HEK293 (cell line): ENCODE measurements around the gene SORL1.

Source experiments
- CTCF ChIA-PET: fragments of 350-600 bp; formaldehyde crosslinking; extraction: SDS; loops from one replicate; lab custom pipeline; 2021; ENCODE audit warnings: antibody characterized with exemption; lab: Yijun Ruan, JAX
- POLR2A ChIA-PET: fragments of 300-600 bp; formaldehyde crosslinking; extraction: SDS; loops from one replicate; lab custom pipeline; 2020; ENCODE audit warnings: antibody characterized with exemption, inconsistent platforms; lab: Yijun Ruan, JAX
- H3K27ac ChIP-seq: fragments of 200-500 bp; sonication (Bioruptor generic); 2 replicates; pipeline ENCODE4 v1.5.1; 2014; ENCODE audit warnings: low read depth, low read length, control low read depth, inconsistent platforms; ENCODE audit errors: extremely low read depth
- H3K36me3 ChIP-seq, 2 experiments: fragments of 200-500 bp in 1 of 2; sonication (Bioruptor generic) in 1 of 2; 1 replicate in 1 of 2; 2 replicates in 1 of 2; pipeline ENCODE4 v1.5.1; 2014 to 2017; ENCODE audit warnings: inconsistent platforms in 2 of 2, low read length in 2 of 2; ENCODE audit not compliant: control insufficient read depth in 2 of 2, insufficient read depth in 1 of 2
- H3K4me1 ChIP-seq: fragments of 200-500 bp; sonication (Bioruptor generic); 2 replicates; pipeline ENCODE4 v1.5.1; 2014; ENCODE audit warnings: mild to moderate bottlenecking, low read length, inconsistent platforms; ENCODE audit not compliant: control insufficient read depth, insufficient read depth
- H3K4me3 ChIP-seq: 2 replicates; pipeline ENCODE4 v1.5.1; 2011; ENCODE audit warnings: low read depth, mild to moderate bottlenecking, control low read depth, low read length, moderate library complexity
- H3K9me3 ChIP-seq: fragments of 200-500 bp; sonication (Bioruptor generic); 2 replicates; pipeline ENCODE4 v1.5.1; 2014; ENCODE audit warnings: low read depth, low read length, inconsistent platforms; ENCODE audit not compliant: control insufficient read depth, insufficient read depth
- KLF7 ChIP-seq: fragments of 450-650 bp; formaldehyde crosslinking; IDR thresholded peaks from 2 replicates; pipeline ENCODE4 v1.5.1; 2016; ENCODE audit warnings: missing biosample characterization, missing genetic modification characterization, borderline replicate concordance
- RBAK ChIP-seq: fragments of 450-650 bp; formaldehyde crosslinking; IDR thresholded peaks from 2 replicates; pipeline ENCODE4 v1.5.1; 2016; ENCODE audit warnings: missing biosample characterization, missing genetic modification characterization
- REPIN1 ChIP-seq: fragments of 450-650 bp; formaldehyde crosslinking; IDR thresholded peaks from 2 replicates; pipeline ENCODE4 v1.5.1; 2017; ENCODE audit warnings: missing biosample characterization, missing genetic modification characterization, low read depth
- SCRT2 ChIP-seq: fragments of 450-650 bp; formaldehyde crosslinking; IDR thresholded peaks from 2 replicates; pipeline ENCODE4 v1.5.1; 2016; ENCODE audit warnings: missing biosample characterization, missing genetic modification characterization
- SETDB1 ChIP-seq: IDR thresholded peaks from one replicate; pipeline ENCODE4 v1.6.1; 2017; ENCODE audit warnings: mild to moderate bottlenecking, low read length, moderate library complexity, mixed read lengths; ENCODE audit not compliant: insufficient read length
- YY2 ChIP-seq: fragments of 450-650 bp; formaldehyde crosslinking; IDR thresholded peaks from 2 replicates; pipeline ENCODE4 v1.5.1; 2016; ENCODE audit warnings: missing biosample characterization, missing genetic modification characterization
- ZBTB49 ChIP-seq: fragments of 450-650 bp; formaldehyde crosslinking; IDR thresholded peaks from 2 replicates; pipeline ENCODE4 v1.5.1; 2016; ENCODE audit warnings: missing biosample characterization, missing genetic modification characterization, low read depth
- ZEB2 ChIP-seq: fragments of 450-650 bp; formaldehyde crosslinking; IDR thresholded peaks from 2 replicates; pipeline ENCODE4 v1.5.1; 2016; ENCODE audit warnings: missing biosample characterization, missing genetic modification characterization
- ZFP41 ChIP-seq: fragments of 450-650 bp; formaldehyde crosslinking; IDR thresholded peaks from 2 replicates; pipeline ENCODE4 v1.5.1; 2016; ENCODE audit warnings: missing biosample characterization, missing genetic modification characterization, borderline replicate concordance
- ZNF121 ChIP-seq: fragments of 450-650 bp; formaldehyde crosslinking; IDR thresholded peaks from 2 replicates; pipeline ENCODE4 v1.5.1; 2016; ENCODE audit warnings: missing biosample characterization, missing genetic modification characterization
- ZNF202 ChIP-seq: fragments of 450-650 bp; formaldehyde crosslinking; IDR thresholded peaks from 2 replicates; pipeline ENCODE4 v1.5.1; 2016; ENCODE audit warnings: missing biosample characterization, missing genetic modification characterization, borderline replicate concordance
- ZNF223 ChIP-seq: fragments of 450-650 bp; formaldehyde crosslinking; IDR thresholded peaks from 2 replicates; pipeline ENCODE4 v1.5.1; 2016; ENCODE audit warnings: missing biosample characterization, missing genetic modification characterization
- ZNF239 ChIP-seq: fragments of 450-650 bp; formaldehyde crosslinking; IDR thresholded peaks from 2 replicates; pipeline ENCODE4 v1.5.1; 2016; ENCODE audit warnings: missing biosample characterization, missing genetic modification characterization
- ZNF302 ChIP-seq: fragments of 450-650 bp; formaldehyde crosslinking; IDR thresholded peaks from 2 replicates; pipeline ENCODE4 v1.5.1; 2016; ENCODE audit warnings: missing biosample characterization, missing genetic modification characterization, low read depth
- ZNF391 ChIP-seq: fragments of 450-650 bp; formaldehyde crosslinking; IDR thresholded peaks from 2 replicates; pipeline ENCODE4 v1.5.1; 2016; ENCODE audit warnings: low read depth, missing biosample characterization, missing genetic modification characterization, borderline replicate concordance
- ZNF416 ChIP-seq: fragments of 450-650 bp; formaldehyde crosslinking; IDR thresholded peaks from 2 replicates; pipeline ENCODE4 v1.5.1; 2016; ENCODE audit warnings: missing biosample characterization, missing genetic modification characterization
- ZNF600 ChIP-seq: fragments of 450-650 bp; formaldehyde crosslinking; IDR thresholded peaks from 2 replicates; pipeline ENCODE4 v1.5.1; 2016; ENCODE audit warnings: missing biosample characterization, missing genetic modification characterization
- ZNF626 ChIP-seq: fragments of 450-650 bp; sonication (Bioruptor Pico); formaldehyde crosslinking; IDR thresholded peaks from 2 replicates; pipeline ENCODE4 v1.5.1; 2018; ENCODE audit warnings: missing biosample characterization, missing genetic modification characterization, inconsistent platforms
- ZNF777 ChIP-seq: fragments of 450-650 bp; formaldehyde crosslinking; IDR thresholded peaks from 2 replicates; pipeline ENCODE4 v1.5.1; 2017; ENCODE audit warnings: missing biosample characterization, missing genetic modification characterization, borderline replicate concordance
- ZNF830 ChIP-seq: fragments of 450-650 bp; IDR thresholded peaks from 2 replicates; pipeline ENCODE4 v1.5.0; 2018; ENCODE audit warnings: missing biosample characterization, missing genetic modification characterization, low read depth, mild to moderate bottlenecking, moderate library complexity
- TF ChIP-seq, protein P1 (sequence below): fragments of 450-650 bp; formaldehyde crosslinking; IDR thresholded peaks from 2 replicates; pipeline ENCODE4 v1.5.1; 2016; ENCODE audit warnings: missing biosample characterization, missing genetic modification characterization

SORL1 gene

GRCh38 chr11:121664144-121664543 is 212.0 kb downstream of the SORL1 start:
- Histone ChIP-seq H3K27ac (no peak overlapping the region), H3K4me1 (no peaks in the 10 kb centered on the region), H3K9me3 (no peaks in the 10 kb centered on the region), H3K36me3 (no peaks in the 10 kb centered on the region), H3K4me3 (no peak overlapping the region)
- CTCF ChIA-PET, result interaction anchor here (0.6 kb wide), 1 partner anchor 539 kb away, joined by 3 read pairs; no protein-coding TSS in a partner anchor
- TF ChIP-seq ZNF626 (tag by site-specific recombination) (no peak), ZNF777 (no peak), ZNF121 (tag by site-specific recombination) (no peak), ZNF391 (tag by site-specific recombination) (no peak), KLF7 (tag by site-specific recombination) (no peak), YY2 (no peak), ZNF416 (tag by site-specific recombination) (no peak), ZNF600 (no peak), REPIN1 (no peak), RBAK (tag by site-specific recombination) (no peak)
- TF ChIP-seq, protein P1, sequence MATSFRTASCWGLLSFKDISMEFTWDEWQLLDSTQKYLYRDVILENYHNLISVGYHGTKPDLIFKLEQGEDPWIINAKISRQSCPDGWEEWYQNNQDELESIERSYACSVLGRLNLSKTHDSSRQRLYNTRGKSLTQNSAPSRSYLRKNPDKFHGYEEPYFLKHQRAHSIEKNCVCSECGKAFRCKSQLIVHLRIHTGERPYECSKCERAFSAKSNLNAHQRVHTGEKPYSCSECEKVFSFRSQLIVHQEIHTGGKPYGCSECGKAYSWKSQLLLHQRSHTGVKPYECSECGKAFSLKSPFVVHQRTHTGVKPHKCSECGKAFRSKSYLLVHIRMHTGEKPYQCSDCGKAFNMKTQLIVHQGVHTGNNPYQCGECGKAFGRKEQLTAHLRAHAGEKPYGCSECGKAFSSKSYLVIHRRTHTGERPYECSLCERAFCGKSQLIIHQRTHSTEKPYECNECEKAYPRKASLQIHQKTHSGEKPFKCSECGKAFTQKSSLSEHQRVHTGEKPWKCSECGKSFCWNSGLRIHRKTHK (tag by site-specific recombination), result no peak
- POLR2A ChIA-PET, result no interaction called here

DNA sequence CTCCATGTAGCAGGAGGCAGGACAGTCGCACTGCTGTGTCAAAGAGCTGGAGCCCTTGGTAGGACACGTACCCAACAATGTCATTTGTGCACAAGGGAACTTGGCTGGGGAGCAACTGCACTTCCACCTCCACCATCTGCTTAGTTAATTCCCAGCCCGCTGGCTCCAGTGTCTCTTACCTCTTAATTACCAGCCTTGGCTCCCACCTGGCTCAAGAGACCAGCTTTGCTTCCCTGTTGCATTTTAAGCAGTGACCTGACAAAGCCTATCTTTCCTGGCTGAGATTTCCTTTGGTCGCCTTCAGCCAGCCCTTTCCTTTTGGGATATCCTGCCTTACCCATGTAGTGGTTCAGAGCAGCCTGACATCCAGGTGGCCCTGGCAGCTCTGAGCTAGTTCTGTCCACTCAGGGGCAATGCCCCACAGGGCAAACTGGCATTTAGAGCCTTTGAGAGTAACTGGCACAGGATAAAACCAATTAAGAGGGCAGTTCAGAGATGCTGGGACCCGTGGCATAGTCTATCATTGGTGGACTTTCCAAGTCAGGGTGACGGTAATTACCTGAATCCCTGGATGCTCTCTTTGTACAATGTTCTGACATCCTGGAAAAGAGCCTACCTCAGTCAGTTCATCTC is 213.2 kb downstream of the SORL1 start:
- Histone ChIP-seq H3K4me1 (no peaks in the 10 kb centered on the region), H3K4me3 (no peak overlapping the region), H3K36me3 (no peaks in the 10 kb centered on the region), H3K9me3 (no peaks in the 10 kb centered on the region), H3K27ac (no peak overlapping the region)
- TF ChIP-seq SCRT2 (tag by site-specific recombination), result no peak
- no peak for TF ChIP-seq YY2
- TF ChIP-seq ZNF223, result no peak
- no peak for TF ChIP-seq ZNF830 (tag by site-specific recombination)
- no peak for TF ChIP-seq ZBTB49
- no peak for TF ChIP-seq ZNF239 (tag by site-specific recombination)
- no peak for TF ChIP-seq ZNF302 (tag by site-specific recombination)
- no peak for TF ChIP-seq ZFP41
- no peak for TF ChIP-seq SETDB1
- no peak for TF ChIP-seq ZEB2 (tag by site-specific recombination)
- TF ChIP-seq ZNF202 (tag by site-specific recombination), result no peak
- POLR2A ChIA-PET, result no interaction called here
- CTCF ChIA-PET, result interaction anchor here (1.2 kb wide), 1 partner anchor 10 kb away, joined by 6 read pairs; no protein-coding TSS in a partner anchor
